HCT116 (cell line): ENCODE results near the gene AP3B1. TPM values are rescaled to one million over a fixed set of nuclear protein-coding genes. Genes with fewer than 3 reads are reported as not detected.

Experiments
- ATAC-seq: fragments of 200-7000 bp; cut with Tn5 transposase; 2 replicates; pipeline ENCODE4 v1.9.1; 2020; ENCODE audit warnings: mild to moderate bottlenecking, moderate library complexity
- BruUV-seq: library from RNA; stranded (reverse); fragments of 400-500 nt; replicated peaks from 2 replicates; lab custom pipeline; 2021; lab: Mats Ljungman, UMichigan
- CTCF ChIA-PET: fragments of 300-600 bp; sonication (Branson Sonifier 250); formaldehyde crosslinking; loops from one replicate; lab custom pipeline; 2021; ENCODE audit warnings: antibody characterized with exemption; lab: Charles Lee
- POLR2A ChIA-PET: fragments of 300-600, 350-600 bp; sonication (Branson Sonifier 250); formaldehyde crosslinking; loops from one replicate; lab custom pipeline; 2021; ENCODE audit warnings: antibody characterized with exemption; lab: Charles Lee
- RAD21 ChIA-PET, 2 experiments: fragments of 300-600 bp; sonication (Branson Sonifier 250); formaldehyde crosslinking; loops; one replicate each; lab custom pipeline; 2023; ENCODE audit warnings: low total read pairs in 2 of 2; ENCODE audit not compliant: uncharacterized antibody in 2 of 2, unreplicated experiment in 2 of 2, low non-redundant PET in 1 of 2; lab: Charles Lee
- DNase-seq: peaks from one replicate; pipeline ENCODE4 v3.0.0-alpha.2; 2010; ENCODE audit warnings: low read depth, low spot score
- H2AFZ ChIP-seq: fragments of 200-600 bp; shearing (Covaris generic), sonication (generic); 2 replicates; pipeline ENCODE4 v1.6.1; 2017; ENCODE audit warnings: low read depth, mixed run types, mixed read lengths, antibody characterized with exemption, low read length; ENCODE audit not compliant: poor library complexity, severe bottlenecking
- H3K27ac ChIP-seq: 2 replicates; pipeline ENCODE4 v1.5.1; 2012; ENCODE audit warnings: low read depth, low read length
- H3K27me3 ChIP-seq: fragments of 200-600 bp; sonication (generic); 2 replicates; pipeline ENCODE4 v1.6.1; 2016; ENCODE audit warnings: mixed run types, low read length, mixed read lengths; ENCODE audit not compliant: insufficient read depth
- H3K36me3 ChIP-seq, 2 experiments: fragments of 200-500 bp in 1 of 2; fragments of 200-600 bp in 1 of 2; sonication (Bioruptor generic) in 1 of 2; sonication (generic) in 1 of 2; 2 replicates each; pipeline versions ENCODE4 v1.5.1 to v1.6.1; 2014 to 2016; ENCODE audit warnings: low read length in 2 of 2, inconsistent platforms in 1 of 2, mixed read lengths in 1 of 2, mixed run types in 1 of 2; ENCODE audit not compliant: insufficient read depth in 2 of 2, control insufficient read depth in 1 of 2
- H3K4me1 ChIP-seq, 2 experiments: fragments of 200-600 bp in 1 of 2; sonication (generic) in 1 of 2; 2 replicates each; pipeline versions ENCODE4 v1.5.1 to v1.6.1; 2012 to 2017; ENCODE audit warnings: low read length in 2 of 2, inconsistent platforms in 1 of 2, mild to moderate bottlenecking in 1 of 2, mixed read lengths in 1 of 2, mixed run types in 1 of 2, moderate library complexity in 1 of 2; ENCODE audit not compliant: insufficient read depth in 2 of 2, control insufficient read depth in 1 of 2
- H3K4me2 ChIP-seq: fragments of 200-600 bp; sonication (generic); 2 replicates; pipeline ENCODE4 v1.6.1; 2017; ENCODE audit warnings: mixed run types, low read length, mixed read lengths
- H3K4me3 ChIP-seq, 2 experiments: fragments of 200-600 bp in 1 of 2; sonication (generic) in 1 of 2; replicated peaks in 1 of 2; 2 replicates each; pipeline ENCODE4 v1.5.1; 2011 to 2016; ENCODE audit warnings: low read length in 2 of 2, control low read depth in 1 of 2, low read depth in 1 of 2, mild to moderate bottlenecking in 1 of 2, mixed read lengths in 1 of 2, mixed run types in 1 of 2
- H3K79me2 ChIP-seq: fragments of 200-600 bp; sonication (generic); 2 replicates; pipeline ENCODE4 v1.6.1; 2017; ENCODE audit warnings: mild to moderate bottlenecking, mixed run types, low read length, moderate library complexity, mixed read lengths; ENCODE audit not compliant: insufficient read depth
- H3K9ac ChIP-seq: fragments of 200-600 bp; sonication (generic); 2 replicates; pipeline ENCODE4 v1.6.1; 2016; ENCODE audit warnings: low read length, mixed read lengths
- H3K9me2 ChIP-seq: fragments of 200-600 bp; sonication (generic), shearing (Covaris generic); 2 replicates; pipeline ENCODE4 v1.6.1; 2017; ENCODE audit warnings: mixed run types, mild to moderate bottlenecking, moderate library complexity; ENCODE audit not compliant: insufficient read depth
- H3K9me3 ChIP-seq, 2 experiments: fragments of 200-500 bp in 1 of 2; fragments of 200-600 bp in 1 of 2; sonication (Bioruptor generic) in 1 of 2; sonication (generic) in 1 of 2; 2 replicates each; pipeline ENCODE4 v1.6.1; 2014 to 2017; ENCODE audit warnings: low read length in 2 of 2, mixed read lengths in 2 of 2, inconsistent platforms in 1 of 2, low read depth in 1 of 2, mild to moderate bottlenecking in 1 of 2, mixed run types in 1 of 2, moderate library complexity in 1 of 2; ENCODE audit not compliant: control insufficient read depth in 1 of 2, insufficient read depth in 1 of 2
- H4K20me1 ChIP-seq: fragments of 200-600 bp; sonication (generic), shearing (Covaris generic); 2 replicates; pipeline ENCODE4 v1.6.1; 2017; ENCODE audit warnings: mixed run types, mild to moderate bottlenecking, moderate library complexity; ENCODE audit not compliant: insufficient read depth
- CBX3 ChIP-seq: IDR thresholded peaks from 2 replicates; pipeline ENCODE4 v1.6.1; 2012; ENCODE audit warnings: low read depth
- CTCF ChIP-seq, 3 experiments: fragments of 200-600 bp in 1 of 3; sonication (generic) in 1 of 3; IDR thresholded peaks in 2 of 3; conservative IDR thresholded peaks in 1 of 3; 2 replicates each; pipeline ENCODE4 v1.5.1; 2012 to 2017; ENCODE audit warnings: low read depth in 2 of 3, low read length in 2 of 3, antibody characterized with exemption in 1 of 3, borderline replicate concordance in 1 of 3, control low read depth in 1 of 3, mild to moderate bottlenecking in 1 of 3, mixed read lengths in 1 of 3, mixed run types in 1 of 3, moderate library complexity in 1 of 3; ENCODE audit not compliant: insufficient read depth in 1 of 3
- EZH2 ChIP-seq: fragments of 200-600 bp; sonication (generic); IDR thresholded peaks from 2 replicates; pipeline ENCODE4 v1.6.1; 2017; ENCODE audit warnings: antibody characterized with exemption, mixed run types
- EZH2phosphoT487 ChIP-seq: fragments of 200-600 bp; IDR thresholded peaks from 2 replicates; pipeline ENCODE4 v1.6.1; 2018; ENCODE audit warnings: antibody characterized with exemption, borderline replicate concordance
- FOSL1 ChIP-seq: IDR thresholded peaks from 2 replicates; pipeline ENCODE4 v1.6.1; 2012; ENCODE audit warnings: low read depth
- JUND ChIP-seq: IDR thresholded peaks from 2 replicates; pipeline ENCODE4 v1.6.1; 2012
- MAX ChIP-seq: IDR thresholded peaks from 2 replicates; pipeline ENCODE4 v1.6.1; 2012
- POLR2AphosphoS5 ChIP-seq: IDR thresholded peaks from 2 replicates; pipeline ENCODE4 v1.6.1; 2011; ENCODE audit warnings: mild to moderate bottlenecking, low read depth, low read length, moderate library complexity
- RAD21 ChIP-seq: IDR thresholded peaks from 2 replicates; pipeline ENCODE4 v1.6.1; 2012; ENCODE audit warnings: low read depth, mild to moderate bottlenecking
- REST ChIP-seq: IDR thresholded peaks from 2 replicates; pipeline ENCODE4 v1.6.1; 2012; ENCODE audit warnings: low read depth
- SP1 ChIP-seq: IDR thresholded peaks from 2 replicates; pipeline ENCODE4 v1.6.1; 2012; ENCODE audit warnings: low read depth
- ZFX ChIP-seq: fragments of 450-650 bp; IDR thresholded peaks from 2 replicates; pipeline ENCODE4 v1.6.1; 2017
- ZNF274 ChIP-seq: fragments of 200-500 bp; sonication (Bioruptor generic); IDR thresholded peaks from 2 replicates; pipeline ENCODE4 v1.6.1; 2014; ENCODE audit warnings: mild to moderate bottlenecking, low read depth, low read length, inconsistent platforms
- intact Hi-C: fragments of 100-400 bp; cut with micrococcal nuclease; formaldehyde crosslinking; loops from 2 replicates; pipeline ENCODE4 v1.10.0; 2022
- total RNA-seq: library from RNA; stranded (reverse); gene quantifications from one replicate; pipeline ENCODE4 v1.2.1, GENCODE V29; 2021; ENCODE audit not compliant: unreplicated experiment

AP3B1 gene
- total RNA-seq, 1 experiment from 2014 or later: 54.5 TPM

- no peak for TF ChIP-seq CTCF (IDR thresholded peaks at IDR 0.05 in 2 of 3, conservative IDR thresholded peaks at IDR 0.05 in 1 of 3; ENCODE audit: borderline replicate concordance in 1 of 3, insufficient read depth in 1 of 3, low read depth in 2 of 3, low read length in 2 of 3)
- no peak for TF ChIP-seq SP1
- TF ChIP-seq MAX: no peak
- TF ChIP-seq CBX3: no peak
- TF ChIP-seq JUND: no peak
- no peak for TF ChIP-seq EZH2
- no peak for TF ChIP-seq RAD21
- TF ChIP-seq ZFX: no peak
- TF ChIP-seq FOSL1: no peak
These were observed 137.5 kb downstream of the AP3B1 start (continued) for GRCh38 chr5:78157001-78157400.

GRCh38 chr5:78151594-78152271 lies 142.8 kb downstream of the AP3B1 start:
- ChIA-PET POLR2A (no interaction called here), RAD21 (no interaction called here), CTCF (no interaction called here)
- Histone ChIP-seq H2AFZ (no peak overlapping the region), H3K9me2 (no peaks in the 10 kb centered on the region), H3K79me2 (no peaks in the 10 kb centered on the region), H3K9ac (no peak overlapping the region), H3K27ac (no peak overlapping the region), H3K4me1 (no peaks in the 10 kb centered on the region), H3K9me3 (no peaks in the 10 kb centered on the region), H3K4me3 (no peak overlapping the region), H3K36me3 (peaks cover 5% of the 10 kb centered on the region in 2 experiments; a peak in 1 of 4 replicates), H4K20me1 (no peaks in the 10 kb centered on the region), H3K27me3 (no peaks in the 10 kb centered on the region), H3K4me2 (no peak overlapping the region)
- no TSS peak for BruUV-seq
- TF ChIP-seq SP1 (no peak), RAD21 (no peak), EZH2phosphoT487 (no peak), REST (no peak), ZNF274 (no peak), POLR2AphosphoS5 (no peak)
- ATAC-seq: no peak
- DNase-seq: no peak
- intact Hi-C loops: no loop called here
